Type B pancreatic cell (in vitro differentiated cells): ENCODE data around the gene TMEM140. TPM values are rescaled to one million over a fixed set of nuclear protein-coding genes. Genes with fewer than 3 reads are reported as not detected.
A peak's percentile ranks its signal among the peaks of the same experiment; 100 is the strongest.

Source experiments
- DNase-seq: peaks from one replicate; pipeline ENCODE4 v3.0.0; 2021; ENCODE audit warnings: mixed read lengths; ENCODE audit not compliant: unreplicated experiment; ENCODE audit errors: extremely low spot score
- H3K27ac Mint-ChIP-seq: 2 replicates; pipeline ENCODE4 v1.8.0; 2021; ENCODE audit warnings: mild to moderate bottlenecking, mixed read lengths
- H3K27me3 Mint-ChIP-seq: 2 replicates; pipeline ENCODE4 v1.8.0; 2021; ENCODE audit warnings: mixed read lengths
- H3K36me3 Mint-ChIP-seq: 2 replicates; pipeline ENCODE4 v1.8.0; 2021; ENCODE audit warnings: mixed read lengths
- H3K4me1 Mint-ChIP-seq: one replicate; pipeline ENCODE4 v1.8.0; 2021; ENCODE audit warnings: mixed read lengths; ENCODE audit not compliant: unreplicated experiment
- H3K4me3 Mint-ChIP-seq: 2 replicates; pipeline ENCODE4 v1.8.0; 2021; ENCODE audit warnings: mild to moderate bottlenecking, mixed read lengths
- H3K9me3 Mint-ChIP-seq: 2 replicates; pipeline ENCODE4 v1.8.0; 2021; ENCODE audit warnings: mixed read lengths
- total RNA-seq: library from RNA; stranded (reverse); gene quantifications from 2 replicates; pipeline ENCODE4 v1.2.1, GENCODE V29; 2021; ENCODE audit warnings: low replicate concordance
- TF ChIP-seq, protein P1 (sequence below): fragments of 200-600 bp; sonication (generic); conservative IDR thresholded peaks from 2 replicates; pipeline ENCODE4 v1.5.0; 2021; ENCODE audit warnings: antibody characterized with exemption, mild to moderate bottlenecking

The TMEM140 gene
- total RNA-seq, 1 donor from 2014 or later, result 0.68 TPM

DNA sequence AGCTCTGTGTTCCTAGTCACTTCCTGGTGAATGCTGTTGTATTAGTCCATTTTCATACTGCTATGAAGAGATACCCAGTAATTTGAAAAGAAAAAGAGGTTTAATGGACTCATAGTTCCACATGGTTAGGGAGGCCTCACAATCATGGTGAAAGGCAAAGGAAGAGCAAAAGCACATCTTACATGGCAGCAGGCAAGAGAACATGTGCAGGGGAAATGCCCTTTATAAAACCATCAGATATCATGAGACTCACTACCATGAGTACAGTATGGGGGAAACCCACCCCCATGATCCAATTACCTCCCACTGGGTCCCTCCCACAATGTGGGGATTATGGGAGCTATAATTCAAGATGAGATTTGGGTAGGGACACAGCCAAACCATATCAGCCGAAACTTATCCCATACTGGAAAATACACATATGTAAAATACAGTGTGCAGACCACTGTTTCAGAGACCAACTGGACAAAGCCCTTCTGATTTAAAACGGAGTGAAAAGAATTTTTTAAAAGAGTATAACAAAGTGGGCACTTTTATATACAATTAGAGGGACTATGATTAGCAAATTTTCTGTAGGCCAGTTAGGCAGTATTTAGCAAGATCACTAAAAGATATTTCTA is 14.6 kb downstream of the TMEM140 start:
- TF ChIP-seq, protein P1, sequence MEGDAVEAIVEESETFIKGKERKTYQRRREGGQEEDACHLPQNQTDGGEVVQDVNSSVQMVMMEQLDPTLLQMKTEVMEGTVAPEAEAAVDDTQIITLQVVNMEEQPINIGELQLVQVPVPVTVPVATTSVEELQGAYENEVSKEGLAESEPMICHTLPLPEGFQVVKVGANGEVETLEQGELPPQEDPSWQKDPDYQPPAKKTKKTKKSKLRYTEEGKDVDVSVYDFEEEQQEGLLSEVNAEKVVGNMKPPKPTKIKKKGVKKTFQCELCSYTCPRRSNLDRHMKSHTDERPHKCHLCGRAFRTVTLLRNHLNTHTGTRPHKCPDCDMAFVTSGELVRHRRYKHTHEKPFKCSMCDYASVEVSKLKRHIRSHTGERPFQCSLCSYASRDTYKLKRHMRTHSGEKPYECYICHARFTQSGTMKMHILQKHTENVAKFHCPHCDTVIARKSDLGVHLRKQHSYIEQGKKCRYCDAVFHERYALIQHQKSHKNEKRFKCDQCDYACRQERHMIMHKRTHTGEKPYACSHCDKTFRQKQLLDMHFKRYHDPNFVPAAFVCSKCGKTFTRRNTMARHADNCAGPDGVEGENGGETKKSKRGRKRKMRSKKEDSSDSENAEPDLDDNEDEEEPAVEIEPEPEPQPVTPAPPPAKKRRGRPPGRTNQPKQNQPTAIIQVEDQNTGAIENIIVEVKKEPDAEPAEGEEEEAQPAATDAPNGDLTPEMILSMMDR, result no peak
- Mint-ChIP-seq H3K36me3 (peaks cover 37% of the 10 kb centered on the region), H3K4me1 (peaks cover 21% of the 10 kb centered on the region), H3K9me3 (peaks cover 5% of the 10 kb centered on the region), H3K27ac (no peak overlapping the region), H3K4me3 (no peak overlapping the region), H3K27me3 (no peaks in the 10 kb centered on the region)
- no peak for DNase-seq

DNA sequence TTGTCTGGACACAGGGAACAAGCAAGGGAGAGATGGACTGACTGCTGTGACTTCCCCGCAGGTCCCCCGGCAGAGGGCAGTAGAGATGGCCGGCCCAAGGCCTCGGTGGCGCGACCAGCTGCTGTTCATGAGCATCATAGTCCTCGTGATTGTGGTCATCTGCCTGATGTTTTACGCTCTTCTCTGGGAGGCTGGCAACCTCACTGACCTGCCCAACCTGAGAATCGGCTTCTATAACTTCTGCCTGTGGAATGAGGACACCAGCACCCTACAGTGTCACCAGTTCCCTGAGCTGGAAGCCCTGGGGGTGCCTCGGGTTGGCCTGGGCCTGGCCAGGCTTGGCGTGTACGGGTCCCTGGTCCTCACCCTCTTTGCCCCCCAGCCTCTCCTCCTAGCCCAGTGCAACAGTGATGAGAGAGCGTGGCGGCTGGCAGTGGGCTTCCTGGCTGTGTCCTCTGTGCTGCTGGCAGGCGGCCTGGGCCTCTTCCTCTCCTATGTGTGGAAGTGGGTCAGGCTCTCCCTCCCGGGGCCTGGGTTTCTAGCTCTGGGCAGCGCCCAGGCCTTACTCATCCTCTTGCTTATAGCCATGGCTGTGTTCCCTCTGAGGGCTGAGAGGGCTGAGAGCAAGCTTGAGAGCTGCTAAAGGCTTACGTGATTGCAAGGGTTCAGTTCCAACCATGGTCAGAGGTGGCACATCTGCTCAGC is 16.6 kb downstream of the TMEM140 start:
- H3K27me3 Mint-ChIP-seq, result no peaks in the 10 kb centered on the region
- H3K27ac Mint-ChIP-seq, result peak overlapping the region; percentile 73
- peaks cover 41% of the 10 kb centered on the region for H3K36me3 Mint-ChIP-seq
- peaks cover 5% of the 10 kb centered on the region for H3K9me3 Mint-ChIP-seq
- TF ChIP-seq, protein P1, result no peak
- H3K4me1 Mint-ChIP-seq, result peaks cover 35% of the 10 kb centered on the region
- no peak for DNase-seq
- H3K4me3 Mint-ChIP-seq, result no peak overlapping the region

DNA sequence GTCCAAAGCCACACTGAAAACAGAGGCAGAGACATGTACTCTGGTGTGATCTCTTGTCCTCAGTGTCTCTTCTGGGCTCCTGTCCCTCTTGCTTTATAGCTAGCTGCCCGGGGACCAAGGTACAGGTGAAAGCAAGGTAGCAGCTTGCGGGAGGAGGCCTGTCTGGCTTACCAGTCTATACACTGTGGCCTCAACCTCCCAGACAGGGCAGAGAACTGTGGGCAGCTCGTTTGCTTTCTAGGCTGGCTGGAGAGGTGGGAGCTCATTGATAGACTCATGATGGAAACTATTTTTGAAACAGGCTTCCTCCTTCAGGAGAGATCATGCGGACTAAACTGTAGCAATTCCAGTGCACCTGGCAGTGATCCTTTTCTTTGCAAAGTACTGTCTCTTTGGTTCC is 18.0 kb downstream of the TMEM140 start:
- Mint-ChIP-seq H3K4me1 (peaks cover 31% of the 10 kb centered on the region), H3K4me3 (no peak overlapping the region), H3K27me3 (no peaks in the 10 kb centered on the region), H3K36me3 (peaks cover 39% of the 10 kb centered on the region), H3K27ac (no peak overlapping the region), H3K9me3 (peaks cover 5% of the 10 kb centered on the region)
- TF ChIP-seq, protein P1, result no peak
- no peak for DNase-seq

DNA sequence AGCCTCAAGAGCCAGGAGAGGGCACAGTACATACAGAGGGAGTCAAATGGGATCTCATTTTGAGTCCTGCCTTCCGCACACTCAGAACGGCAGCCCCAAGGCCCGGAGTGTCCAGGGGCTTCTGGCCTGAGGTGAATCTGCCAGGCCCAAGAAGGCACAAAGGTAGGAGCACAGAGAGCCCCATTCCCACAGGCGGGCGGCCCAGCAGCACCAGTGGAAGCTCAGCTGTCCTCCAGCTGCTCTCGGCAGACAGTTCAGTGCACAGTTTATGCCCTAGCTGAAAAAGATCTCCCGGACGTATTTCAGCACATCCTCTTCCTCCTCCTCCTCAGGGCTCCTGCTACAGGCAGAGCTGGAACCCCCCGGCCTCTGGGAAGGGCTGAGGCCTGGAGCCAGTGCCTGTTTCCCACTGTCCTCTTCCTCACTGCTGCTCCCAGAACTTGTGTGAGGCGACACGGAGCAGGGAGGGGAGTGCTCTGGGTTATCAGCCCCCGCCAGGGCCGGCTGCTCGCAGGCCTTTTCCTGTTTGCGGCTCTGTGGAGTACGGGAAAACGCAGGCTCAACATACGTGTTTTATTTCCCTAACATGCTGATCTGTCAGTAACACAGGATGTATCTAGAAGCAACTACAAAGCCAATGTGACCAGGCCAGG is 18.6 kb downstream of the TMEM140 start:
- H3K4me3 Mint-ChIP-seq, result no peak overlapping the region
- TF ChIP-seq, protein P1, result no peak
- DNase-seq, result no peak
- no peak overlapping the region for H3K27ac Mint-ChIP-seq
- H3K9me3 Mint-ChIP-seq, result peaks cover 5% of the 10 kb centered on the region
- H3K36me3 Mint-ChIP-seq, result peaks cover 38% of the 10 kb centered on the region
- H3K27me3 Mint-ChIP-seq, result no peaks in the 10 kb centered on the region
- peaks cover 27% of the 10 kb centered on the region for H3K4me1 Mint-ChIP-seq

DNA sequence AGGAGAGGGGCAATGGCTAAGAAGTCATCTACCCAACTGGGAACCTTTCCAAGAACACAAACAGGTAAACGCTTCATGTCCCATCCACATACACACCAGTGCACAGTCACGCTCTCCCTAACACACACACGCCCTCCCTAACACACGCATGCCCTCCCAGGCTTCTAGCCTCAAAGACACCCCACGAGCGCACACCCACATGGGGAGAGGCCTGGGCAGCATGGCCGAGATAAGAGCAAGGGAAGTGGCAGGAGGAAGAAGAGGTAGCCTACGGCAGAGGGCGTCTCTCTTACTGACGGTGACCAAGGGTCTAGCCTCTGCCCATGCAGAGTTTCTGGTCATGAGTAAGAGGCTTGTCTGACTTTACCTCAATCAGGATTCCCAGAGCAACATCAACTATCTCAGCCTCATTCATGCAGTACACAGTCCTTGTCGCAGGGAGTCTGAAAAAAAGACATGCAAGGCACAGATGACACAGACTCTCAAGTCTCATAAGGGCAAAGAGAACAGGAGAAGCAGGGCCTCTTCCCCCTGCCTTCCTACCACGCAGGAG is 19.6 kb downstream of the TMEM140 start:
- Mint-ChIP-seq H3K36me3 (peaks cover 33% of the 10 kb centered on the region), H3K9me3 (peaks cover 5% of the 10 kb centered on the region), H3K27me3 (no peaks in the 10 kb centered on the region), H3K4me3 (peak overlapping the region; percentile 59), H3K27ac (no peak overlapping the region), H3K4me1 (peaks cover 26% of the 10 kb centered on the region)
- TF ChIP-seq, protein P1, result no peak
- no peak for DNase-seq
